CD4-positive, alpha-beta T cell treated with Interleukin-12 subunit alpha and Interleukin-12 subunit beta, for 1 hour (primary cell): ENCODE results near the gene MOB3A.

Experiments
- DNase-seq: peaks from one replicate; pipeline ENCODE4 v3.0.0-alpha.2; 2020

MOB3A gene

DNA sequence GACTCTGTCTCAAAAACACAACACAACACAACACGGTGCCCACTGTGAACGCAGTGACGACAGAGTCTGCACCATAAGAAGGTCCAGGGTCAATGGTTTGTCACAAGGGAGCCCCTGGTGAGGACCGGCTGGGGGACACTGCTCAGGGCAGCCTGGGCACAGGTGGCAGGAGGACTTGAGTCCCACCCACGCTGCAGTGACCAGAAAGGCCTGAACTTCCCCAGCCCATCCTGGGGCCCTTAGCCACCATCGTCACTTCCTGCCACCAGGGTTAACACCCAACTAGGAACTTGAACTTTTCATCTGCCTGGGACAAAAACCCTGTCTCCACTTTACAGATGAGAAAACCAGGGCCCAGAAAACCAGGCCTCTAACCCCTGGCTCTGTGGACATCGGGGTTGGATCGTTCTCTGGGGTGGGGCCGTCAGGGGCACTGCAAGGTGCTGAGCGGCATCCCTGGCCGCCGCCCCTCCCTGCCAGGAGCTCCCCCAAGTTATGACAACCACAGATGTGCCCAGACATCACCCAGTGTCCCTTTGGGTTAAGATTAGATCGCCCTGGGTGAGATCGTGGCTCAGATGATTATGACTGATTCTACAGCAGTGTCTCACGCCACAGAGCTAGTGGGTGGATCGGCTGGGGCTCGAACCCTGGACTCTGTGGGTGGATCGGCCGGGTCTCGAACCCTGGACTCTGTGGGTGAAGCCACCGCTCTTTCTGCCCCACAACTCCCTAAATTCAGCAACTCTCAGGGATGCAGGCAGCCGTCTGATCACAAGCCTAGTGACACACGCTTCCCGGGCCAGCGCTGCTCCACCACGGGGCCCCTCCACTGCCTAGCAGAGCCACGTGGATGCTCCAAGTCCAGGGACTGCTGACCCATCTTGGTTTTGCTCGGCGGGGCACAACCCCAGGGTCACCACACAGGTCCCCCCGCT is 14.0 kb downstream of the MOB3A start:
- peak; percentile 72 for DNase-seq

- no peak for DNase-seq
These were observed 15.7 kb downstream of the MOB3A start for GRCh38 chr19:2080336-2080988.

DNA sequence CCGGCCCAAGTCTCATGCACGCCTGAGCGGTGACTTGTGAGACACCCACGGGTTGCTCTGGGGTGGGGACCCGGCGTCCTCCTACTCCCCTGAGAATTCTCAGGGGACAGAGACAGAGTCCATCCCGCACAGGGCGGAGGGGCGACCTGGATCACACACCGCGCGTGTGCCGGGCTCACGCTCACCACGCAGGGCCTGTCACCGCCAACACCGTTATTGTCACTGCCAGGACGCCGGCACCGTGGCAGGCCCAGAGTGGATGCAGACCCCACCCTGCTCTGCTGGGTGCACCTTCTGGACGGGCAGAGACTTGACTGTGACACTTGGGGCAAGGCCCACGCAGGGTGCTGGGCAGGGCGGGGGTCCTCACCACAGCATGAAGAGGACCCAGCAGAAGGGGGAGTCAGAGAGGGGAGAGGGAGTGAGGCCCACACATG is 16.2 kb downstream of the MOB3A start:
- no peak for DNase-seq

DNA sequence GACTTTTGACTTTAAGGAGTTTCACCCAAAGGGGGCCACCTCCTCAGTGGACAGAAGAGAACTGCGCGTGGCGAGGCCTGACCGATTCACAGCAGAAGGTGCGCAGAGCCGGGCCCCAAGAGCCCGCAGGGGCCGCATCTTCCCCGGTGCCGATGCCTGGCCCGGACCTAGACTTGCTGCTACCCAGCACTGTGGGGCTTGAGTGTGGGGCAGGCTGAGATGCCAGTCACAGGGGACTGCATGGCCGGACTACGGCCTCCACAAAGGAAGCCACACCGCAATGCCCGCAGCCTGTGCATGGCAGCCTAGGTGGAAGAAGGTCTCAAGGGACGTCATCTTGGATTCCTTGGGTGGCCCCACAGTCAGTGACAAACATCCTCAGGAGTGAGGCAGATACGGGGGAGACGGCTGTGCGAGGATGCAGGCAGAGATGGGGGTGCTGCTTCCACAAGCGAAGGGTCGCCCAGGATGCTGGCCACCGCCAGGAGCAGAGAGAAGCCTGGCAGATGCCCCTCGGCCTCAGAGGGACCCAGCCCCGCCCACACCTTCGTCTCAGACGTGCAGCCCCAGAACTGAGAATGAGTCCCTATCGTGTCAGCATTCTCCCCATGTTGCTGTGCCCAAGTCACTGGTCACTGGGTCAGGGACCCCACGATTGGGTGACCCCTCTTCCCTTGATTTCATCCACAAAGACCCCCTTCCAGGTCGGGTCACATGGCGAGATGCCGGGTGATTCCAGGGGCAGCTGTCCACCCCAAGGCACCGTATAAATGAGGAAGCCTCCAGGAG is 16.9 kb downstream of the MOB3A start:
- DNase-seq: no peak

DNA sequence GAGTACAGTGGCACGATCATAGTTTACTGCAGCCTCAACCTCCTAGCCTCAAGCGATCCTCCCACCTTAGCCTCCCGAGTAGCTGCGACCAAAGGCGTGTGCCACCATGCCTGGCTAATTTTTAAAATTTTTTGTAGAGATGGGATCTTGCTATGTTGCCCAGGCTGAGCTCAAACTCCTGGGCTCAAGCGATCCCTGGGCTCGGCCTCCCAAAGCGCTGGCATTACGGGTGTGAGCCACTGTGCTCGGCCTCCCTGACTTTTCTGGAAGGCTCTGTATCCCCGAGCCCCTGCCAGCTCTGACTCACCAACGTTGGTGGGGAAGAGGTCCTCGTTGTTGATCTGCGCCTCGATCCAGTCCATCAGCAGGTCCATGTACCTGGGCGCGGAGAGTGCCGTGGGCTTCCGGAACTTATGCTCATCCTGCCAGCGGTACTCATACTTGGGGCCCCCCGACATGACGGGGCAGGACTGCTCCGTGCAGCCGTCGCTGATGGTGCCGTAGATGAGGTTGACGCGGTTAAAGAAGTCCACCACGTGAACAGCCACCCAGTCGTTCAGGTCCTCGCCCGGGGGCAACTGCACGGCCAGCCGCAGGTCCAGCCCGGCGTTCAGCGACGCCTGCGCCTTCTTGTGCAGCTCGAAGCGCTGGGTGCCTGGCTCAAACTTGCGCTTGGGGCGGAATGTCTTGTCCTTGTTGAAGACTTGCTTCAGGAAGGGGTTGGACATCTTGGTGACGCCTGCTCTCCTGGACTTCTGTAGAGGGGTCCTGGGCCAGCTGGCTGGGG is 18.1 kb downstream of the MOB3A start:
- DNase-seq: no peak

DNA sequence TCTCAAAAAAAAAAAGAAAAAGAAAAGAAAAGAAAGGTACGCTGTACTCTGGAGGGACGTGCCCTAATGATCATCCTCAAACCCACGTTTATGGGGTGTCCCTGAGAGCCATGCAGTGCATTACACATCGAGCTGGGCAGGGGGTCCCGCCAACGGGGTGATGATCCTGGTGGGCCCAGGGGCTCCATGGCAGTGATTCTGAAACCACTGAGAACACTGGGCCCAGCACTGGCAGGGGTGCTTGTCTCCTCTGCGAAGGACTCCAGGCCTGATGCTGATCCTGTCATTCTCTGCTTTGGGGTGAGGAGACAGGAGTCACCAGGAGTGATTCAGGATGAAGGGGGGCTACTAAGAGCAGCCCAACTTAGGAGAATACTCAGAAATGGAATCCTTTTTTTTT is 18.7 kb downstream of the MOB3A start:
- no peak for DNase-seq

DNA sequence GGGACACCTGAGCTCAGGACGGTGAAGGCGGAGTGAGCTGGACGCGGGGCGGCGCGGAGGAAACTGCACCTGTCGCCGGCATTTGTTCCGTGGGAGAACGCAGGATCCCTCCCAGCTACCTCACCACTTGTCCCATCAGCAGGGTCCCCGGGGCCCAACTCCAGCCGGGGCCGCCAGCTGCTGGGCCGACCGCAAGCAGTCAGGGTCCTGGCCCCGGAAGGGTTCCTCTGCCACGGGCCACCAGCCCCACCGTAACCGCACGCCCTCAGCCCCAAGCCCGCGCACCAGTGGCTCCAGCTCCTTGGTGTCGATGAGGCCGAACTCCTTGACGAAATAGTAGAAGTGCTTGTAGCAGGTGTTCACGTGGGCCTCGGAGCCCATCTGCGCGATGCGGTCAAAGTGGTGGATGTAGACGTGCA is 19.6 kb downstream of the MOB3A start:
- no peak for DNase-seq

GRCh38 chr19:2072757-2073551 is 23.2 kb downstream of the MOB3A start:
- DNase-seq: no peak

DNA sequence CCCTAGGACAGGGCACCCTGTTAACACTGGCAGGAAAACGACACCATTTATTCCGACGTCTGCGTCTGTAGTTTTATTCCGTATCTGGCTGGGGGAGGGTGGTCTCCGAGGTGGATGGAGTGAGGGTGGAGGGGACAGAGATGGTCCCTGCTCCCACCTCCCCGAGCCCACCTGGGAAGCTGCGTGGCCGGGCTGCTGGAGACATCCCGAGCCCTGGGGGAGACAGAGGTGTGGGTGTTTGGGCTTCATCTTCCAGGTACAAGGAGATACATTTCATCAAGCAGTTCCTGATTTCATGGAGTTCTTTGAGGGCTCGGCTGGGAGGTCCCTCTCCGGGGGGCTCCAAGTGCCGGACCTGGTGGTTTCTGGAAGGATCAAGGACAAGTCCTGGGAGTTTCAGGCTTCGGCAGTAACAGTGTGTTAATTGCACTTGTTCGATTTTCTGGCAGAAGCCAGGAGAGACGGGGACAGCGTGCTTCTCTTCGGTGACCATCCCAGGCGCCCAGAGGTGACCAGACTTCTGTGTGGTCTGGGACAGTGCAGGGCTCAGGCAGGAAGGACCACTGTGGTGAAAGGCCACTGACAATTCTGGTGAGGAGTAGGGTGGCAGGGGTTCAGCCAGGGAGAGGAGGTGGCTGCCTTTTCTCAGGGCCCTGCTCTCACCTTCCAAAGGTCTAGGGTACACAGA is 25.0 kb downstream of the MOB3A start:
- DNase-seq: no peak

- DNase-seq: no peak
These were observed 25.7 kb downstream of the MOB3A start for GRCh38 chr19:2070436-2070827.

DNA sequence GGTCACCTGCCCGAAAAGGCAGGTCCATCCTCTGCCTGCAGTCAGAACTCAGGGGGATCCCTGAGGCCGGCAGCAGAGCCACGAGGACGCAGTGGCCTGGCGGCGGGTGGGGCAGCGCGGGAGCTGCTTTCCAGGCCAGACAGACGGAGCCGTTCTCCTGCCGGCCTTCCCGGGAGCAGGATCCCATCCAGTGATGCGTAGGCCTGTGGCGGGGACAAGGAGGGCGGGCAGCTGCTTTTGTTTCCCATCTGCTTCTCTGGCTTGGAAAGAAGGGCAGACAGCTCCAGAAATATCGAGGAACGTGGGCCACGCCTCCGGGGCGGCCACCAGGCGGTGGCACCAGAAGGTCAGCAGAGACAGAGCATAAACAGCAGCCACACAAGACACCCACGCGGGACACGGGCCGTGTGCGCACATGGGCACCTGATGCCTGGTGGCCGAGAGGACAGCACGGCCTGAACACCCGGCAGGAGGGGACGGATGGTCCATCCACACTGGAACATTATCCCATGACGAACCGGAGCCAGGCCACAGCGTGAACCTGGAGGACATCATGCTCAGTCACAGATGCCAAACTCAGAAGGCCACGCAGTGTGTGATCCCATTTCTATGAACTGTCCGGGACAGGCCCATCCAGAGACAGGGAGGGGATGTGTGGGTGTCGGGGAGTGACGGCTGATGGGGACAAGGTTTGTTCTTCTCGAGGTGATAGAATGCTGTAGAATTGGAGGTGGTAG is 31.2 kb downstream of the MOB3A start:
- DNase-seq: no peak

GRCh38 chr19:2064395-2064787 is 31.7 kb downstream of the MOB3A start:
- no peak for DNase-seq

DNA sequence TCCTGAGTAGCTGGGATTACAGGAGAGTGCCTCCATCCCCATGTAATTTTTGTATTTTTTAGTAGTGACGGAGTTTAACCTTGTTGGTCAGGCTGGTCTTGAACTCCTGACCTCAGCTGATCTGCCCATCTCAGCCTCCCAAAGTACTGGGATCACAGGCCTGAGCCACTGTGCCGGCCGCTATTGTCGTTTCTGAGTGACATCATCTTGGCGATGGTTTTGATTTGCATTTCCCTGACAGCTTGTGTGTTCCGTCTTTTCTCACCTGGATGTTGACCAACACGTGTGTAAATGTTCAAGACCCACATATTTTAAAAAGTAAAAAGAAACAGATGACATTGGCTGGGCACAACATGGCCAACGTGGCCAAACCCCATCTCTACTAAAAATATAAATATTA is 32.3 kb downstream of the MOB3A start:
- DNase-seq: no peak

DNA sequence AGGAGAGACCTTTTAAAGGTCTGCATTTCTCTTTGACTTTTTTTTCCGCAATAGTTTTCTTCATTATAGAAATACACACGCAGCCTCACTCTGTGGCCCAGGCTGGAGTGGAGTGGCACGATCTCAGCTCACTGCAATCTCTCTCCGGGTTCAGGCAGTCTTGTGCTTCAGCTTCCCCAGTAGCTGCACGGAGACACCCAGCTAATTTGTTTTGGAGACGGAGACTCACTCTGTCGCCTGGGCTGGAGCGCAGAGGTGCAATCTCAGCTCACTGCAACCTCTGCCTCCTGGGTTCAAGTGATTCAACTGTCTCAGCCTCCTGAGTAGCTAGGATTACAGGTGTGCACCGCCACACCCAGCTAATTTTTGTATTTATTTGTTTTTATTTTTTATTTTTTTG is 33.4 kb downstream of the MOB3A start:
- no peak for DNase-seq

DNA sequence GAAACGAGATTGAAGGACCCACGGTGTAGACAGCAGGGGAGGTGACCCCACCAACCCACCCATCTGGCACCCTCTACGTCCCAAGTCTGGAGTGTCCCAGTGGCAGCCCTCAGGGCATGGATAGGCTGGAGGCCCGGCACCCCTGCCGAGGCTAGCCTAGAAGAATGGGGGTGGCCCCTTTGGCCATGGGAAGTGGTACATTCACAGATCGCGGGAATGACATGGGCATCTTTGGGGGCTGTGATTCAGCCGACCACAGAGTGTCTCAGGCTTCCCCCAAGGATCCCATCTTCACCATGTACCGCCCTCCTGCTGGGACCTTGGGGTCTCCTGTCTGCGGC is 33.8 kb downstream of the MOB3A start:
- no peak for DNase-seq

GRCh38 chr19:2061495-2062388 is 34.4 kb downstream of the MOB3A start:
- DNase-seq: peak; percentile 99

DNA sequence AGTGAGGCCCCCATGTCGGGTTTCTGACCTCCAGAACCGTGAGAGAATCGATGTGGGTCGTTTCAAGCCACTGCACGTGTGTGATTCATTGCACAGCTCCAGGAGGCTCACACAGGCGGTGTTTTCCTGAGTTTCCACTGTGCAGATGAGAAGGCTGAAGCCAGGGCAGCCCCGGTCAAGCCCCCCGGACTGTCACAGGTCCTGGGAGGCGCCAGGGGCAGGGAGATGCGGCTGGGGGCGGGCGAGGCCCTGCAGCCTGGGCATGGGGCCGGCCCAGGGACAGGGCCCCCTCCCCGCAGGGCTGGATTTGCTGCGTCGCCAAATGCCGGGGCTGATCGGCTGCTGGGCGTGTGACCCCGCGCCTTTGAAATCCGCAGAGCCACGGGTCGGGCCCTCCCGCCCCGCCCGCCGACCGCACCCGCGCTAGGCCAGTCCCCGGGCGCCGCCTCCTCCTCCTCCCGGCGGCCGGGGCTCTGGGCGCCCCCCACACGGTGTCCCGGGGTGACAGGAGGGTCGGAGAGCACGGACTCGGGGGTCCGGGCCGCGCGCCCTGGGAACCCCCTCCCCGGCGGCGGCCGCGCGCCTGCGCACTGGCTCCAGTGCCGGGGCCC is 35.1 kb downstream of the MOB3A start:
- no peak for DNase-seq

DNA sequence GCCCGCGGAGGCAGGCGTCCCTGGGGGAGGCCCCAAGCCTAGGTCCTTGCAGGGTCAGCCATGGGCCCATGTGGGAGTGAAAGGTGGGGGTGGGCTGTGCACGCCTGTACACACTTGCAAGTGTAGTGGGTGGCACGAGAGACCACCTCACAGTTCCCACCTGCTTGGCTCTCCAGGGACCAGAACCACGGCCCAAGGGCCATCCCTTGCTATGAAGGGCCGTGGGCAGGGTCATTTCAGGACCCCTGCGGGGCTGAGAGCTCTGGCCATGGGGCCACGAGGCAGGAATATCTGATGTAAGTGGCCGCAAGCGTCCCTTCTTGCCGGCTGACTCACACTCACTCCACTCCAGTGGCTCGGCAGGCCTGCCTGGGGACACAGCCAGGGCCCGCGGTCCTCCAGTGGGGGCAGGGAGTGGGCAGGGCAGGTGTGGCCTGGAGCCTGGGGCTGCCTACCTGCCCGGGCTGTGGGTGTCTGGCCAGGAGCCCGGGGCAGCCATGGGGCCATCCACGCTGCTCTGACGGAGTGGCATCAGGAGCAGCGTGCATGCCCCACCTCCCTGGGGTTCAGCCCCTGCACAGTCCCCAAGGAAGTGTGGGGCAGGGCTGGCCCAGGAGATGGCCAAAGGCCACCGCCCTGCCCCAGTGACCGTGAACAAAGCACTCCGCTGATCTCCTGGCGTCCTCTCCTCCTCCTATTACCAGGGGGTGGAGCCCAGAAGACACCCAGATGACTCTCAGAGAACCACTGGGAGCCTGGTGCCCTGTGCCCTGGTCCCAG is 36.5 kb downstream of the MOB3A start:
- DNase-seq: no peak
